ENCODE measurements around the gene NSF.

DNA sequence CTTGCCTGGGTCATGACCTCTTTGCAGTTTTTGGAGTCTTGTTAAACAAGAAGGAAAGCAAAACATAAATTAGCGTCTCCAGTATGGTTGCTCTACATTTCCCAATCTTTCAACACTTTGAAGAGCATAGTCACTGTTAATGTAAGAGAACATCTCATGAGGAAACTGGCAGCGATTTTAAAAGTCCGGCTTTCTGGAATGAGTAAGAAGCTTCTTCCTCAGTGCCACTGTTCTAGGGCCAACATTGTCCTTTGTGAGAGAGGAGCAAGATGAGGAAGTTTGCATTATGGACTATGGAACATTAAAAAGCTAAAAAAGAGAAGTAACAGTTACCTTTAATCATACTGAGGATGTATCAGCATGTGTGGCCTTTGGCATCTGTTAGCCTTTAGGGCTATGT lies 154.9 kb downstream of the NSF start:
- TF ChIP-seq, protein P1, sequence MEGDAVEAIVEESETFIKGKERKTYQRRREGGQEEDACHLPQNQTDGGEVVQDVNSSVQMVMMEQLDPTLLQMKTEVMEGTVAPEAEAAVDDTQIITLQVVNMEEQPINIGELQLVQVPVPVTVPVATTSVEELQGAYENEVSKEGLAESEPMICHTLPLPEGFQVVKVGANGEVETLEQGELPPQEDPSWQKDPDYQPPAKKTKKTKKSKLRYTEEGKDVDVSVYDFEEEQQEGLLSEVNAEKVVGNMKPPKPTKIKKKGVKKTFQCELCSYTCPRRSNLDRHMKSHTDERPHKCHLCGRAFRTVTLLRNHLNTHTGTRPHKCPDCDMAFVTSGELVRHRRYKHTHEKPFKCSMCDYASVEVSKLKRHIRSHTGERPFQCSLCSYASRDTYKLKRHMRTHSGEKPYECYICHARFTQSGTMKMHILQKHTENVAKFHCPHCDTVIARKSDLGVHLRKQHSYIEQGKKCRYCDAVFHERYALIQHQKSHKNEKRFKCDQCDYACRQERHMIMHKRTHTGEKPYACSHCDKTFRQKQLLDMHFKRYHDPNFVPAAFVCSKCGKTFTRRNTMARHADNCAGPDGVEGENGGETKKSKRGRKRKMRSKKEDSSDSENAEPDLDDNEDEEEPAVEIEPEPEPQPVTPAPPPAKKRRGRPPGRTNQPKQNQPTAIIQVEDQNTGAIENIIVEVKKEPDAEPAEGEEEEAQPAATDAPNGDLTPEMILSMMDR (conservative IDR thresholded peaks at IDR 0.05; ENCODE audit: low read depth, low read length): no peak
- TF ChIP-seq EZH2 (IDR thresholded peaks at IDR 0.05; ENCODE audit: borderline replicate concordance, low read depth, low read length, poor library complexity, severe bottlenecking): no peak

Data from A673 (cell line).